ENCODE results near the gene PPT2.
"Not testable (repeated sequence)": the region's sequence is repeated elsewhere in the genome, so short reads cannot be mapped to it uniquely, and the experiment has no call there.

The PPT2 gene

GRCh38 chr6:32139590-32139989 is 14.4 kb upstream of the PPT2 start:
- Mint-ChIP-seq H3K36me3 (ENCODE audit: low read depth) (no peaks in the 10 kb centered on the region), H3K4me1 (no peaks in the 10 kb centered on the region), H3K4me3 (no peak overlapping the region)

DNA sequence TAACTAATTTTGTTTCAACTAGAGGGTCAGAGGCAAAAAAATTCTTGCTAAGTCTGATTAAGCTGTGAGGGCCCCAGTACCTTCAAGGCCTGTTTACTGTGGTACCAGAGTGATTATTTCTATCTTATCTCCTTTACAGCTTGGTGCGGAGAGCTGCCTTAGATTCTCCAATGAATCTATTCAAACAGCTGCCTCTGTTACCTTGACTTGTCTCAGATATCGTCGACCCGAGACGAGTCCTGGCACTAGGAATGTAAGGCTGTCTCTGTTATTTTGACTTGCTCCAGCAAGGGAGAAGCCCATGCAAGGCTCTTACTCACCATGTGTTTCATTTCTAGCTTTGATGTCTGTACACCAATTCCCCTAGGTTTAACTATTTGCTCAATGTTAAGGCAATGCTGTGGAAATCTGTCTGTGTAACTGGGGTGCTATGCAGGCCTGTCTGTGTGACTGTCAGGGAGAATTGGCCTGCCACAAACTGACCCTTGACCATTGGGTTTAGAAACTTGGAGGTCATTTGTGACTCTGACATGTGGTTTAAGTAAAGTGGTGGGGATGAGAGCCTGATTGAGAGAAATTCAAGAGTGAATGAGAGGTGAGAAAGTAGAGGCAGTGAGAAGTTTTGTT is 13.4 kb upstream of the PPT2 start:
- Mint-ChIP-seq H3K9me3 (no peaks in the 10 kb centered on the region), H3K36me3 (ENCODE audit: low read depth) (no peaks in the 10 kb centered on the region), H3K27ac (no peak overlapping the region), H3K4me1 (no peaks in the 10 kb centered on the region), H3K4me3 (no peak overlapping the region), H3K27me3 (no peaks in the 10 kb centered on the region)
- ATAC-seq (no peak), DNase-seq (no peak)

More at GRCh38 chr6:32139590-32139989, 14.4 kb upstream of the PPT2 start:
- Mint-ChIP-seq H3K27me3 (no peaks in the 10 kb centered on the region), H3K27ac (no peak overlapping the region), H3K9me3 (no peaks in the 10 kb centered on the region)
- DNase-seq, result no peak
- no peak for ATAC-seq

GRCh38 chr6:32144238-32144637 is 9.7 kb upstream of the PPT2 start:
- not testable (repeated sequence) for H3K36me3 Mint-ChIP-seq (ENCODE audit: low read depth); H3K4me3 Mint-ChIP-seq; ATAC-seq; H3K9me3 Mint-ChIP-seq; DNase-seq; H3K27ac Mint-ChIP-seq
- H3K4me1 Mint-ChIP-seq, result peaks cover 15% of the 10 kb centered on the region
- peaks cover 23% of the 10 kb centered on the region for H3K27me3 Mint-ChIP-seq

GRCh38 chr6:32146287-32146686 is 7.7 kb upstream of the PPT2 start:
- DNase-seq (no peak), ATAC-seq (no peak)
- Mint-ChIP-seq H3K36me3 (ENCODE audit: low read depth) (no peaks in the 10 kb centered on the region), H3K9me3 (no peaks in the 10 kb centered on the region), H3K27me3 (peaks cover 34% of the 10 kb centered on the region), H3K4me1 (peaks cover 25% of the 10 kb centered on the region), H3K4me3 (no peak overlapping the region), H3K27ac (no peak overlapping the region)

GRCh38 chr6:32146687-32147086 is 7.3 kb upstream of the PPT2 start:
- Mint-ChIP-seq H3K27me3 (peaks cover 34% of the 10 kb centered on the region), H3K27ac (no peak overlapping the region), H3K9me3 (no peaks in the 10 kb centered on the region), H3K36me3 (ENCODE audit: low read depth) (no peaks in the 10 kb centered on the region), H3K4me1 (peaks cover 26% of the 10 kb centered on the region), H3K4me3 (no peak overlapping the region)
- no peak for DNase-seq
- ATAC-seq, result no peak

GRCh38 chr6:32147401-32148132 is 6.4 kb upstream of the PPT2 start:
- peaks cover 32% of the 10 kb centered on the region for H3K4me1 Mint-ChIP-seq
- H3K9me3 Mint-ChIP-seq, result no peaks in the 10 kb centered on the region
- H3K36me3 Mint-ChIP-seq (ENCODE audit: low read depth), result no peaks in the 10 kb centered on the region
- peaks cover 34% of the 10 kb centered on the region for H3K27me3 Mint-ChIP-seq
- H3K27ac Mint-ChIP-seq, result no peak overlapping the region
- ATAC-seq, result no peak
- H3K4me3 Mint-ChIP-seq, result no peak overlapping the region
- no peak for DNase-seq

GRCh38 chr6:32148289-32149091 is 5.5 kb upstream of the PPT2 start:
- peaks cover 34% of the 10 kb centered on the region for H3K27me3 Mint-ChIP-seq
- peak; percentile 51 for ATAC-seq
- H3K27ac Mint-ChIP-seq, result peak overlapping the region; percentile 33
- DNase-seq, result peak; percentile 75
- H3K4me1 Mint-ChIP-seq, result peaks cover 42% of the 10 kb centered on the region
- peak overlapping the region; percentile 69 for H3K4me3 Mint-ChIP-seq
- no peaks in the 10 kb centered on the region for H3K9me3 Mint-ChIP-seq
- no peaks in the 10 kb centered on the region for H3K36me3 Mint-ChIP-seq (ENCODE audit: low read depth)

GRCh38 chr6:32149092-32149755 is 4.7 kb upstream of the PPT2 start:
- Mint-ChIP-seq H3K9me3 (no peaks in the 10 kb centered on the region), H3K4me1 (peaks cover 45% of the 10 kb centered on the region), H3K4me3 (peak overlapping the region; percentile 69), H3K27me3 (peaks cover 34% of the 10 kb centered on the region), H3K27ac (peak overlapping the region; percentile 33), H3K36me3 (ENCODE audit: low read depth) (no peaks in the 10 kb centered on the region)
- ATAC-seq, result no peak
- DNase-seq, result no peak

GRCh38 chr6:32149932-32150870 is 3.7 kb upstream of the PPT2 start:
- Mint-ChIP-seq H3K27me3 (peaks cover 34% of the 10 kb centered on the region), H3K4me3 (peak overlapping the region; percentile 44), H3K27ac (no peak overlapping the region), H3K4me1 (peaks cover 52% of the 10 kb centered on the region), H3K36me3 (ENCODE audit: low read depth) (no peaks in the 10 kb centered on the region), H3K9me3 (no peaks in the 10 kb centered on the region)
- no peak for DNase-seq
- ATAC-seq, result no peak

DNA sequence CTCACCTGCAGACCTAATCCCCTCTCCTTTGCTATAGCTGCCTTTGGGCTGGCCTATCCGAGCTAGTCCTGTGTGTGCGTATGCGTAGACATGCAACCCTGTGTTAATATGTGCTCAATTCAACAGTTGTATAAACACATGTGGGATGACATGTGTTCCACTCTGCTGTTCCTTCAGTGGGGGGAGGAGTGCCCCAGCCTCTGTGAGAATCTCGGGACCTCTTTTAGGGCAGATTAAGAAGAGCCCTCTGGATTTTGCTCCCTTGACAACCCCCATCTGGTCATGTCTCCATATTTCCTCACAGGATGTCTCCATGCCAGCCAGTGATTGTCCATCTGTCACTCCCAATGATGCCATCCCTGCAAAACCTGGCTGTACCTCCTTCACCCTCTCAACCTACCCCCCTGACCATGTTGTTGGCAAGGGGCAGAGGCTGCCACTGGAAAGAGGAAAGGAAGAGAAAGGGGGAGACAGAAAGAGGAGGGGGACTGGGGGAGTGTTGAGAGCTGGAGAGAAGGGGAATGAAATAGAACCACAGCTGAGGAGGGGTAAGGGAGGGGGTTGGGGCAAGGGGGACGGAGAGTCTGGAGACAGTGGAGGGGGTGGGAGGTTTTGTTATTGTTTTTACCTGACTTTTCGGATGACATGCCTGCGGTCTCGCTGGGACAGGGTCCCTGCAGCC is 2.6 kb upstream of the PPT2 start:
- Mint-ChIP-seq H3K4me3 (peak overlapping the region; percentile 44), H3K36me3 (ENCODE audit: low read depth) (peaks cover 3% of the 10 kb centered on the region), H3K27me3 (peaks cover 31% of the 10 kb centered on the region), H3K4me1 (peaks cover 61% of the 10 kb centered on the region), H3K9me3 (no peaks in the 10 kb centered on the region), H3K27ac (no peak overlapping the region)
- DNase-seq (no peak), ATAC-seq (no peak)

DNA sequence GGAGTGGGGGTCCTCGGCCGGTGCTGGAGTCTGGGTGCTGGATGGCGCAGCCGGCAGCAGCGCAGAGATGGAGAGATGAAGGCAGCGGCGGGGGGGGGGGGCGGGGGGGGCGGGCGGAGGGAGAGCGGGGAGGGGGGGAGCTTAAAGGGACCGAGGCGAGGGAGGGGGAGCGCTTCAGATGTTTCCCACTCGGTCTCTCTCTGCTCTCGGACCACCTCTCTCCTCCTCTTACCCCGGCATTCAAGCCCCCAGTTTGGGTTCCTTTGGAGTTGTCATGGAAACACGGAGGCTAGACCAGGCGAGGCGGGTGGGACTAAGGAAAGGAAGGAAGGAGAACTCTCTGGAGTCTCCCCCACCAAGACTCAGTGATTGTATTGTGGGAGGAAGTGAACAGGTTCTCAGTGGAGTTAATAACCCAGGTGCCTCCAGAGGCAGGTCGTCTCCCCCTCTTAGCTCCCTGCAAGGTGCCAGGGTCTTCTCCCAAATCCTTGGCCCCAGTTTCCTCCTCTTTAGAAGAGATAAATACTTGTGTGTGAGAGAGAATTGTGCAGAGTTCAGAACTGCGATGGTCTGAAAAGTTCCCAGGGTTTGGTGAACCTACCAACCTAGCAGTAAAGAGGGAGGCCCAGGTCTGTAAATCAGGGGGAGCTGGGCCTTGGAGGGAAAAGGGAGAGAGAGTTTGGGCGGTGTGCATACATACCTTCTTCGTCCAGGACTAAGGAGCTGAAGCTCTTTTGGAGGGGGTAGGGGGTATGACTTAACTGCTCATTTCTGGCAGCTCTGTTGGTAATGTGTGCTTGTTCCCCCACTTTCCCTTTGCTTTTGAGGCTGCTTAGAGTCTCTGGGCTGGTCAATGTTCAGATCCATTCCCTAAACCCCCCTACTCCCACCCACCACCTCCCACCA is 1.8 kb upstream of the PPT2 start, which contains the start of gene PRRT1:
Gene PRRT1 (minus strand): TSS at position 77 of the 906 bp plus-strand sequence. CDS start 112 bp downstream, outside the sequence.
- H3K4me3 Mint-ChIP-seq, result peak within 1 kb of the TSS; percentile 93
- H3K27ac Mint-ChIP-seq, result peak within 1 kb of the TSS; percentile 89
- H3K27me3 Mint-ChIP-seq, result peaks cover 26% of the 10 kb centered on the region
- DNase-seq, result no peak
- H3K36me3 Mint-ChIP-seq (ENCODE audit: low read depth), result peaks cover 3% of the 10 kb centered on the region
- ATAC-seq, result no peak
- H3K9me3 Mint-ChIP-seq, result no peaks in the 10 kb centered on the region
- H3K4me1 Mint-ChIP-seq, result peaks cover 59% of the 10 kb centered on the region

GRCh38 chr6:32152769-32153563 is 975 bp upstream of the PPT2 start:
- Mint-ChIP-seq H3K36me3 (ENCODE audit: low read depth) (peaks cover 11% of the 10 kb centered on the region), H3K27ac (peak overlapping the region; percentile 89), H3K4me1 (peaks cover 57% of the 10 kb centered on the region), H3K9me3 (no peaks in the 10 kb centered on the region), H3K27me3 (peaks cover 23% of the 10 kb centered on the region), H3K4me3 (peak overlapping the region; percentile 93)
- DNase-seq (peak; percentile 22), ATAC-seq (peak; percentile 2)

Measured in activated naive CD8-positive, alpha-beta T cell treated with anti-CD3 and anti-CD28 coated beads, Interleukin-2, amount 50 U/mL, for 24 hours (primary cell).